ENCODE results near the gene RNPS1. TPM values are rescaled to one million over a fixed set of nuclear protein-coding genes. Genes with fewer than 3 reads are reported as not detected.

The RNPS1 gene
- total RNA-seq, 1 donor from 2014 or later = 130 TPM

DNA sequence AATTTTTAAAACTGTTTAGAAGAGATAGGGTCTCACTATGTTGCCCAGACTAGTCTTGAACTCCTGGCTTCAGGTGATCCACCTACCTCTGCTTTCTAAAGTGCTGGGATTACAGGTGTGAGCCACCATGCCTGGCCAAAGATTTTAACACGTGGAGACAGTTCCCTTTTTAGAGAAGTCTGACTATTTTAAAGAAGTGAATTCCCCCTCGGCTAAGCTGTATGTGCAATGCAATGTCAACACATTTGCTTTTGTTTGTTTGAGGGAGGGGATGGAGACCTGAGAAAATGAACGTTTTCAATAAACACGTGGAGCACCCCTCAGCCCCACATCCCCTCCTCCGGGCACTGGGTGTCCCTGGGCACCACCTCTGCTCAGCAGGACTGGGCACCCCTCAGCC lies 14.3 kb upstream of the RNPS1 start:
- TF ChIP-seq POLR2A (IDR thresholded peaks at IDR 0.05) (no peak), POLR2AphosphoS5 (IDR thresholded peaks at IDR 0.05; ENCODE audit: insufficient read depth in 1 of 2, low read depth in 1 of 2) (no peak)
- TF ChIP-seq, protein P1, sequence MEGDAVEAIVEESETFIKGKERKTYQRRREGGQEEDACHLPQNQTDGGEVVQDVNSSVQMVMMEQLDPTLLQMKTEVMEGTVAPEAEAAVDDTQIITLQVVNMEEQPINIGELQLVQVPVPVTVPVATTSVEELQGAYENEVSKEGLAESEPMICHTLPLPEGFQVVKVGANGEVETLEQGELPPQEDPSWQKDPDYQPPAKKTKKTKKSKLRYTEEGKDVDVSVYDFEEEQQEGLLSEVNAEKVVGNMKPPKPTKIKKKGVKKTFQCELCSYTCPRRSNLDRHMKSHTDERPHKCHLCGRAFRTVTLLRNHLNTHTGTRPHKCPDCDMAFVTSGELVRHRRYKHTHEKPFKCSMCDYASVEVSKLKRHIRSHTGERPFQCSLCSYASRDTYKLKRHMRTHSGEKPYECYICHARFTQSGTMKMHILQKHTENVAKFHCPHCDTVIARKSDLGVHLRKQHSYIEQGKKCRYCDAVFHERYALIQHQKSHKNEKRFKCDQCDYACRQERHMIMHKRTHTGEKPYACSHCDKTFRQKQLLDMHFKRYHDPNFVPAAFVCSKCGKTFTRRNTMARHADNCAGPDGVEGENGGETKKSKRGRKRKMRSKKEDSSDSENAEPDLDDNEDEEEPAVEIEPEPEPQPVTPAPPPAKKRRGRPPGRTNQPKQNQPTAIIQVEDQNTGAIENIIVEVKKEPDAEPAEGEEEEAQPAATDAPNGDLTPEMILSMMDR (IDR thresholded peaks at IDR 0.05) = no peak
- Histone ChIP-seq H3K36me3 (no peaks in the 10 kb centered on the region), H3K4me3 (no peak overlapping the region), H3K27me3 (no peaks in the 10 kb centered on the region), H3K4me1 (no peaks in the 10 kb centered on the region), H3K27ac (no peak overlapping the region), H3K9me3 (no peaks in the 10 kb centered on the region)
- DNase-seq (ENCODE audit: extremely low spot score in 2 of 2) = no peak
- intact Hi-C loops (cut with DNase I) = no loop called here

DNA sequence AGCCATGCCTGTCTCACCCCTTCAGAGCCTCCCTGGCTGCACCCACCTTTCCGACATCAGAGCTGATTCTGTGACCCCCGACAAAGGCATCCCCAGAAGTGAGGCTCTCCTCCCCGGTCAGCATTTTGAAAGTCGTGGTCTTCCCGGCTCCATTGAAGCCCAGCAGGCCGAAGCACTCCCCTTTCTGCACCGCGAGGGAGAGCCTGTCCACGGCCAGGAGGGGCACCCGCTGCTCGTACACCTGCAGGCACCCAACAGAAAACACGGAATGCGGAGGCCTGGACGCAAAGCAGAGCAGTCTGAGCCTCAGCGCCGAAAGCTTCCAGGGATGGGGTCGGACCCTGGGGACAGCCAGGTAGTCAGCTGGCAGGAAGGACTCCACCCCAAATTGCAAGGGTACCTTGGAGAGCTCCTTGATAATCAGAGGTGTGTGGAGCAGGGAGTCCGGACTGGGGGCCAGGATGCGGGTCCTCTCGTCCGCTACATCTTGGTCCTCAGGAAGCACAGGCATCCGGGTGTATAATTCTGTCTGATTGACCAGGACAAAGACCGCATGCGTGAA lies 13.1 kb upstream of the RNPS1 start:
- no peak for DNase-seq (ENCODE audit: extremely low spot score in 2 of 2)
- no peak overlapping the region for H3K4me3 ChIP-seq

DNA sequence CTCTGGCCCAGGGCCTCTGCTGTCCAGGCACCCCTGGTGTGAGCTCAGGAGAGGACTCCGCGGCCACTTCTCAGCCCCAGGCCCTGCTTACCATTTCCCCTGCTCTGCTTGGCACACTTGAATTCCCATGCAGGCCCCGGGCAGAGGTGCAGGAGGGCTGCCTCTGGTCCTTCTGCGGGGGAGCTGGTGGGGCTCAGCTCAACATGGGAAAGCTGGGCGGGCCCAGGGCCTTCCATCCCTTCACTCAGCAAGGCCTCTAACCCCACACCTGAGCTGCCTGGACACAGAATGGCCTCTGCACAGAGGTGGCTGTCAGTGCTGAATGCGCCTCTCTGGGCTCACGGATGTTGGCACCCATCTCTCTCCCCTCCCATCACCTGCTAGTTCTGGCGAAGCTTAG lies 12.5 kb upstream of the RNPS1 start:
- H3K36me3 ChIP-seq = no peaks in the 10 kb centered on the region
- no peaks in the 10 kb centered on the region for H3K27me3 ChIP-seq
- no peak overlapping the region for H3K4me3 ChIP-seq
- H3K27ac ChIP-seq = no peak overlapping the region
- TF ChIP-seq POLR2AphosphoS5 (IDR thresholded peaks at IDR 0.05; ENCODE audit: insufficient read depth in 1 of 2, low read depth in 1 of 2) = no peak
- TF ChIP-seq POLR2A (IDR thresholded peaks at IDR 0.05) = no peak
- TF ChIP-seq, protein P1 (IDR thresholded peaks at IDR 0.05) = no peak
- DNase-seq (ENCODE audit: extremely low spot score in 2 of 2) = no peak
- H3K4me1 ChIP-seq = no peaks in the 10 kb centered on the region
- intact Hi-C loops (cut with DNase I) = no loop called here
- no peaks in the 10 kb centered on the region for H3K9me3 ChIP-seq

More for the DNA sequence above, 13.1 kb upstream of the RNPS1 start:
- Histone ChIP-seq H3K27me3 (no peaks in the 10 kb centered on the region), H3K9me3 (no peaks in the 10 kb centered on the region), H3K36me3 (no peaks in the 10 kb centered on the region), H3K4me1 (no peaks in the 10 kb centered on the region), H3K27ac (no peak overlapping the region)
- intact Hi-C loops (cut with DNase I) = no loop called here
- TF ChIP-seq POLR2AphosphoS5 (IDR thresholded peaks at IDR 0.05; ENCODE audit: insufficient read depth in 1 of 2, low read depth in 1 of 2) (no peak), POLR2A (IDR thresholded peaks at IDR 0.05) (no peak)
- TF ChIP-seq, protein P1 (IDR thresholded peaks at IDR 0.05) = no peak

DNA sequence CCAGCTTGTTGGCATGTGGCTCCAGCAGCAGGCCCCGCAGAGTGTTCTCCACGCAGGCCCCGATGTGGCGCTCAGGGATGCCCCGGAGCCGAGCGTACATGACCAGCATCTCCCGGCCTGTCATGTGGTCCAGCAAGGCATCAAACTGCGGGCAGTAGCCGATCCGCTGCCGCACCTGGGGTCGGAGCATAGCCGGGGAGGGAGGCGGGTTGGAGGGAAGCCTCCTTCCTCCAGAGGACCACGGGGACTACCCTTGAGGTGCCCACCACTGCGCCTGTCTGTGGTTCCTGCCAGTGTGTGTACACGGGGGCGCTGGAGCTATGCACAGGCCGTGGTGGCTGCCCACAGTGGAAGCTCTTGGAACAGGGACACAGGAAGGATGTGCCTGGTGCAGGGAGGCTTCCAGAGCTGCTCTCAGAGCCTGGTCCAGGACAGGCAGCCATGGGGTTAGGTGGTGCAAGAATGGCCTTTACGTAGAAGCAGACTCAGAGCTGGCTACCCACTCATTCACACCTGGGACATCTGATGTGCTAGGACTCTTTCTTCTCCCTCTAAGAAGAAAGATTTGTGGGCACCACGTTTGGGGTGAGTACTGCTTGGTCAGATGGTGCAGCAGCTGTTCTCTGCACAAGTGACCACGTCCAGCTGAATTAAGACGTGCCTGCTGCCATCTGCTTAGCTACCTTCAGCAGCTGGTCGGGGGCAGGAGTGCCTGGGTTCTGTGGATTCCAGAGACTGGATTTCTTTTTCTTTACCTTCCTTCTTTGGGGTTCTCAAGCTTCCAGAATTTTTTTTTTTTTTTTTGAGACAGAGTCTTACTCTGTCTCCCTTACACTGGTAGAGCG lies 11.3 kb upstream of the RNPS1 start:
- no peak for DNase-seq (ENCODE audit: extremely low spot score in 2 of 2)
- no peaks in the 10 kb centered on the region for H3K36me3 ChIP-seq
- H3K27me3 ChIP-seq = no peaks in the 10 kb centered on the region
- TF ChIP-seq POLR2A (IDR thresholded peaks at IDR 0.05) (no peak), POLR2AphosphoS5 (IDR thresholded peaks at IDR 0.05; ENCODE audit: insufficient read depth in 1 of 2, low read depth in 1 of 2) (no peak)
- TF ChIP-seq, protein P1 (IDR thresholded peaks at IDR 0.05) = no peak
- no peak overlapping the region for H3K27ac ChIP-seq
- intact Hi-C loops (cut with DNase I) = no loop called here
- no peaks in the 10 kb centered on the region for H3K9me3 ChIP-seq
- H3K4me1 ChIP-seq = no peaks in the 10 kb centered on the region
- H3K4me3 ChIP-seq = no peak overlapping the region

DNA sequence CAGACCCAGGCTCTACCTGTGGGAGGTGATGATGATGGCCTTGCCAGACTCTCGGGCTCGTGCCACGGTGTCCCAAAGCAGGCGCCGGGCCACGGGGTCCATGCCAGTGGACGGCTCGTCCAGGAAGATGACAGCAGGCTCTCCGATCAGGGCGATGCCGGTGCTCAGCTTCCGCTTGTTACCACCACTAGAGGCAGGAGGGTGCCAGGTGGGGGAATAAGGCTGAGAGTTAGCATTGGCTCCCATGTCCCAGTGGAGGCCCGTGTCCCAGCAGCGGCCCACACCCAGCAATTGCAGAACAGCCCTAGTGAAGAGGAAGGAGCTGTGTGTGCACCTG lies 10.3 kb upstream of the RNPS1 start:
- H3K27ac ChIP-seq = no peak overlapping the region
- no peaks in the 10 kb centered on the region for H3K4me1 ChIP-seq
- H3K36me3 ChIP-seq = no peaks in the 10 kb centered on the region
- no peaks in the 10 kb centered on the region for H3K27me3 ChIP-seq
- no peaks in the 10 kb centered on the region for H3K9me3 ChIP-seq
- intact Hi-C loops (cut with DNase I) = no loop called here
- TF ChIP-seq POLR2A (IDR thresholded peaks at IDR 0.05) (no peak), POLR2AphosphoS5 (IDR thresholded peaks at IDR 0.05; ENCODE audit: insufficient read depth in 1 of 2, low read depth in 1 of 2) (no peak)
- TF ChIP-seq, protein P1 (IDR thresholded peaks at IDR 0.05) = no peak
- no peak for DNase-seq (ENCODE audit: extremely low spot score in 2 of 2)
- no peak overlapping the region for H3K4me3 ChIP-seq
